Measurements from ENCODE around the gene MTA3.

The MTA3 gene

GRCh38 chr2:42653039-42653438 lies 84.6 kb downstream of the MTA3 start:
- Histone ChIP-seq H3K4me3 (ENCODE audit: control insufficient read depth in 1 of 7, extremely low read depth in 1 of 7, insufficient read depth in 4 of 7, low read depth in 2 of 7, low read length in 6 of 7) (no peak overlapping the region), H3K9me3 (ENCODE audit: control extremely low read depth in 1 of 5, control insufficient read depth in 4 of 5, insufficient read depth in 2 of 5, low read depth in 1 of 5, low read length in 4 of 5) (no peaks in the 10 kb centered on the region), H3K4me1 (ENCODE audit: control extremely low read depth in 1 of 4, control insufficient read depth in 4 of 4, insufficient read depth in 4 of 4, low read length in 3 of 4) (peaks cover 0 to 18% (median 10%) of the 10 kb centered on the region in 4 experiments), H3K36me3 (ENCODE audit: control insufficient read depth in 4 of 4, insufficient read depth in 4 of 4, low read length in 3 of 4) (peaks cover 0 to 4% (median 1%) of the 10 kb centered on the region in 4 experiments), H3K27ac (ENCODE audit: insufficient read depth in 1 of 2, low read depth in 1 of 2, low read length in 2 of 2, poor library complexity in 1 of 2, severe bottlenecking in 2 of 2) (no peak overlapping the region), H3K27me3 (replicated peaks in 2 of 5; ENCODE audit: control insufficient read depth in 4 of 5, insufficient read depth in 5 of 5, low read length in 4 of 5) (peaks cover 0 to 62% (median 26%) of the 10 kb centered on the region in 5 experiments)
- no peak for DNase-seq
- ChIA-PET CTCF (no interaction called here), POLR2A (no interaction called here)
- WGBS (ENCODE audit: insufficient coverage) = 100% methylated on average over 3 of the region's 5 CpGs

GRCh38 chr2:42653908-42654445 lies 85.5 kb downstream of the MTA3 start:
- Histone ChIP-seq H3K4me3 (ENCODE audit: control insufficient read depth in 1 of 7, extremely low read depth in 1 of 7, insufficient read depth in 4 of 7, low read depth in 2 of 7, low read length in 6 of 7) (no peak overlapping the region), H3K27me3 (replicated peaks in 2 of 5; ENCODE audit: control insufficient read depth in 4 of 5, insufficient read depth in 5 of 5, low read length in 4 of 5) (peaks cover 0 to 63% (median 22%) of the 10 kb centered on the region in 5 experiments), H3K27ac (ENCODE audit: insufficient read depth in 1 of 2, low read depth in 1 of 2, low read length in 2 of 2, poor library complexity in 1 of 2, severe bottlenecking in 2 of 2) (no peak overlapping the region), H3K9me3 (ENCODE audit: control extremely low read depth in 1 of 5, control insufficient read depth in 4 of 5, insufficient read depth in 2 of 5, low read depth in 1 of 5, low read length in 4 of 5) (no peaks in the 10 kb centered on the region), H3K4me1 (ENCODE audit: control extremely low read depth in 1 of 4, control insufficient read depth in 4 of 4, insufficient read depth in 4 of 4, low read length in 3 of 4) (peaks cover 0 to 15% (median 8%) of the 10 kb centered on the region in 4 experiments), H3K36me3 (ENCODE audit: control insufficient read depth in 4 of 4, insufficient read depth in 4 of 4, low read length in 3 of 4) (peaks cover 0 to 9% (median 1%) of the 10 kb centered on the region in 4 experiments)
- POLR2A ChIA-PET = no interaction called here
- CTCF ChIA-PET = interaction anchor here (1.3 to 2.2 kb wide), 2 partner anchors 9 to 100 kb away, joined by 6 to 13 read pairs; no protein-coding TSS in a partner anchor
- no peak for DNase-seq
- WGBS (ENCODE audit: insufficient coverage) = 100% methylated on average over 1 of the region's 2 CpGs

GRCh38 chr2:42658306-42658705 lies 89.9 kb downstream of the MTA3 start:
- ChIA-PET CTCF (interaction anchor here (1.6 kb wide), 1 partner anchor 13 kb away, joined by 3 read pairs; no protein-coding TSS in a partner anchor), POLR2A (no interaction called here)
- Histone ChIP-seq H3K36me3 (ENCODE audit: control insufficient read depth in 4 of 4, insufficient read depth in 4 of 4, low read length in 3 of 4) (peaks cover 0 to 11% (median 1%) of the 10 kb centered on the region in 4 experiments), H3K27me3 (replicated peaks in 2 of 5; ENCODE audit: control insufficient read depth in 4 of 5, insufficient read depth in 5 of 5, low read length in 4 of 5) (peaks cover 0 to 47% (median 11%) of the 10 kb centered on the region in 5 experiments), H3K27ac (ENCODE audit: insufficient read depth in 1 of 2, low read depth in 1 of 2, low read length in 2 of 2, poor library complexity in 1 of 2, severe bottlenecking in 2 of 2) (no peak overlapping the region), H3K4me3 (ENCODE audit: control insufficient read depth in 1 of 7, extremely low read depth in 1 of 7, insufficient read depth in 4 of 7, low read depth in 2 of 7, low read length in 6 of 7) (no peak overlapping the region), H3K4me1 (ENCODE audit: control extremely low read depth in 1 of 4, control insufficient read depth in 4 of 4, insufficient read depth in 4 of 4, low read length in 3 of 4) (peaks cover 0 to 5% (median 3%) of the 10 kb centered on the region in 4 experiments), H3K9me3 (ENCODE audit: control extremely low read depth in 1 of 5, control insufficient read depth in 4 of 5, insufficient read depth in 2 of 5, low read depth in 1 of 5, low read length in 4 of 5) (no peaks in the 10 kb centered on the region)
- no peak for DNase-seq
- WGBS (ENCODE audit: insufficient coverage) = 91% methylated on average over 7 of the region's 8 CpGs

- Histone ChIP-seq H3K4me1 (ENCODE audit: control extremely low read depth in 1 of 4, control insufficient read depth in 4 of 4, insufficient read depth in 4 of 4, low read length in 3 of 4) (peaks cover 9 to 18% (median 14%) of the 10 kb centered on the region in 4 experiments), H3K4me3 (ENCODE audit: control insufficient read depth in 1 of 7, extremely low read depth in 1 of 7, insufficient read depth in 4 of 7, low read depth in 2 of 7, low read length in 6 of 7) (no peak overlapping the region), H3K9me3 (ENCODE audit: control extremely low read depth in 1 of 5, control insufficient read depth in 4 of 5, insufficient read depth in 2 of 5, low read depth in 1 of 5, low read length in 4 of 5) (no peaks in the 10 kb centered on the region), H3K36me3 (ENCODE audit: control insufficient read depth in 4 of 4, insufficient read depth in 4 of 4, low read length in 3 of 4) (peaks cover 0 to 11% (median 1%) of the 10 kb centered on the region in 4 experiments), H3K27me3 (replicated peaks in 2 of 5; ENCODE audit: control insufficient read depth in 4 of 5, insufficient read depth in 5 of 5, low read length in 4 of 5) (peaks cover 0 to 34% (median 3%) of the 10 kb centered on the region in 5 experiments), H3K27ac (ENCODE audit: insufficient read depth in 1 of 2, low read depth in 1 of 2, low read length in 2 of 2, poor library complexity in 1 of 2, severe bottlenecking in 2 of 2) (no peak overlapping the region)
- ChIA-PET CTCF (no interaction called here), POLR2A (no interaction called here)
- WGBS (ENCODE audit: insufficient coverage) = 90% methylated on average over 2 of the region's 4 CpGs
- DNase-seq = no peak
Observed at GRCh38 chr2:42659609-42660008, 91.2 kb downstream of the MTA3 start.

- peak; percentile 83 to 89 (median 88) for DNase-seq
- Histone ChIP-seq H3K27ac (ENCODE audit: insufficient read depth in 1 of 2, low read depth in 1 of 2, low read length in 2 of 2, poor library complexity in 1 of 2, severe bottlenecking in 2 of 2) (peak overlapping the region in 1 of 2 experiments; percentile 70), H3K9me3 (ENCODE audit: control extremely low read depth in 1 of 5, control insufficient read depth in 4 of 5, insufficient read depth in 2 of 5, low read depth in 1 of 5, low read length in 4 of 5) (no peaks in the 10 kb centered on the region), H3K4me3 (ENCODE audit: control insufficient read depth in 1 of 7, extremely low read depth in 1 of 7, insufficient read depth in 4 of 7, low read depth in 2 of 7, low read length in 6 of 7) (peak overlapping the region in 1 of 7 experiments; percentile 43), H3K27me3 (replicated peaks in 2 of 5; ENCODE audit: control insufficient read depth in 4 of 5, insufficient read depth in 5 of 5, low read length in 4 of 5) (peaks cover 0 to 10% (median 0%) of the 10 kb centered on the region in 5 experiments), H3K36me3 (ENCODE audit: control insufficient read depth in 4 of 4, insufficient read depth in 4 of 4, low read length in 3 of 4) (peaks cover 0 to 5% (median 0%) of the 10 kb centered on the region in 4 experiments), H3K4me1 (ENCODE audit: control extremely low read depth in 1 of 4, control insufficient read depth in 4 of 4, insufficient read depth in 4 of 4, low read length in 3 of 4) (peaks cover 9 to 31% (median 21%) of the 10 kb centered on the region in 4 experiments)
- ChIA-PET POLR2A (interaction anchor here (0.9 kb wide), 1 partner anchor 146 kb away, joined by 4 read pairs; no protein-coding TSS in a partner anchor), CTCF (interaction anchor here (0.6 to 3.0 kb wide), 22 partner anchors 8 to 220 kb away, joined by 3 to 13 read pairs (median 4); partner anchors contain the start of genes HAAO and KCNG3)
- WGBS (ENCODE audit: insufficient coverage) = 0% methylated on average over 3 of the region's 3 CpGs
Observed at GRCh38 chr2:42663106-42663780, 94.8 kb downstream of the MTA3 start.

- Histone ChIP-seq H3K27me3 (replicated peaks in 2 of 5; ENCODE audit: control insufficient read depth in 4 of 5, insufficient read depth in 5 of 5, low read length in 4 of 5) (peaks cover 0 to 7% (median 0%) of the 10 kb centered on the region in 5 experiments), H3K4me1 (ENCODE audit: control extremely low read depth in 1 of 4, control insufficient read depth in 4 of 4, insufficient read depth in 4 of 4, low read length in 3 of 4) (peaks cover 9 to 31% (median 21%) of the 10 kb centered on the region in 4 experiments), H3K9me3 (ENCODE audit: control extremely low read depth in 1 of 5, control insufficient read depth in 4 of 5, insufficient read depth in 2 of 5, low read depth in 1 of 5, low read length in 4 of 5) (no peaks in the 10 kb centered on the region), H3K4me3 (ENCODE audit: control insufficient read depth in 1 of 7, extremely low read depth in 1 of 7, insufficient read depth in 4 of 7, low read depth in 2 of 7, low read length in 6 of 7) (peak overlapping the region in 1 of 7 experiments; percentile 43), H3K36me3 (ENCODE audit: control insufficient read depth in 4 of 4, insufficient read depth in 4 of 4, low read length in 3 of 4) (peaks cover 0 to 2% (median 0%) of the 10 kb centered on the region in 4 experiments), H3K27ac (ENCODE audit: insufficient read depth in 1 of 2, low read depth in 1 of 2, low read length in 2 of 2, poor library complexity in 1 of 2, severe bottlenecking in 2 of 2) (peak overlapping the region in 1 of 2 experiments; percentile 70)
- WGBS (ENCODE audit: insufficient coverage) = no CpG with 5 or more reads among the region's 3 CpGs
- ChIA-PET POLR2A (interaction anchor here (0.9 kb wide), 1 partner anchor 145 kb away, joined by 4 read pairs; no protein-coding TSS in a partner anchor), CTCF (interaction anchor here (0.7 to 3.0 kb wide), 19 partner anchors 8 to 169 kb away, joined by 3 to 13 read pairs (median 4); partner anchors contain the start of genes HAAO and KCNG3)
- peak; percentile 82 to 97 (median 94) for DNase-seq
Observed at GRCh38 chr2:42663828-42664227, 95.4 kb downstream of the MTA3 start.

All from common myeloid progenitor, CD34-positive (primary cell).